ENCODE data around the gene XRCC4. TPM values are rescaled to one million over a fixed set of nuclear protein-coding genes. Genes with fewer than 3 reads are reported as not detected.

The XRCC4 gene
- total RNA-seq, 1 experiment from 2014 or later: 24.6 TPM

DNA sequence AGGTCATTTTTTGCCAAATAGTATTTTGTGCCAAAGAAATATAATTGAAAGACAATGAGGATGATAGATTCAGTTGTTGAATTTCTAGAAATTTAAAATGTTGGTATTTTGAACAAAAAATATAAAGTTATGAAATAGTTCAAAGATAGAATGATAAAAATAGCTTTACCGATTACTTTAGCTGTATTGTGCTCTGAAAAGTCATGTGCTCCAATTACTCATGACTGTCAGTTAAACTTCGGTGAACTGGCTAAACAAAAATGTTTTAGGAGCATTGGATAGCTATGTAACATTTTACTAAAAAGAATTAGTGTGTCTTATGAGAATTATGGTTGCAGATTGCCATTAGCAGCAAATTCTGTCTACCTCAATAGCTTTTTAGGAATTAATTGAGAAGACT, 216.9 kb downstream of the XRCC4 start:
- no TSS peak for BruUV-seq (replicated peaks)
- TF ChIP-seq, protein P1, sequence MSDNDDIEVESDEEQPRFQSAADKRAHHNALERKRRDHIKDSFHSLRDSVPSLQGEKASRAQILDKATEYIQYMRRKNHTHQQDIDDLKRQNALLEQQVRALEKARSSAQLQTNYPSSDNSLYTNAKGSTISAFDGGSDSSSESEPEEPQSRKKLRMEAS (IDR thresholded peaks at IDR 0.05): no peak
- TF ChIP-seq YY1 (IDR thresholded peaks at IDR 0.05; ENCODE audit: extremely low read depth, insufficient replicate concordance, low read depth, low read length): no peak
- H4K20me1 ChIP-seq (ENCODE audit: insufficient read depth): no peaks in the 10 kb centered on the region
- no peaks in the 10 kb centered on the region for H3K9me2 ChIP-seq (ENCODE audit: insufficient read depth)
- ChIA-PET RAD21 (ENCODE audit: low non-redundant PET in 1 of 2, low total read pairs in 2 of 2, uncharacterized antibody in 2 of 2, unreplicated experiment in 2 of 2) (no interaction called here), POLR2A (no interaction called here), CTCF (no interaction called here)
- no peaks in the 10 kb centered on the region for H3K27me3 ChIP-seq (ENCODE audit: insufficient read depth, low read length)
- intact Hi-C loops (cut with micrococcal nuclease): no loop called here
- no peak overlapping the region for H3K9ac ChIP-seq (ENCODE audit: low read length)
- H3K36me3 ChIP-seq (ENCODE audit: control insufficient read depth in 1 of 2, insufficient read depth in 2 of 2, low read length in 2 of 2): no peaks in the 10 kb centered on the region
- H2AFZ ChIP-seq (ENCODE audit: low read depth, low read length, poor library complexity, severe bottlenecking): no peak overlapping the region
- no peaks in the 10 kb centered on the region for H3K79me2 ChIP-seq (ENCODE audit: insufficient read depth, low read length)
- H3K4me1 ChIP-seq (ENCODE audit: control insufficient read depth in 1 of 2, insufficient read depth in 2 of 2, low read length in 2 of 2): no peaks in the 10 kb centered on the region
- H3K4me2 ChIP-seq (ENCODE audit: low read length): no peak overlapping the region
- H3K9me3 ChIP-seq (ENCODE audit: control insufficient read depth in 1 of 2, insufficient read depth in 1 of 2, low read depth in 1 of 2, low read length in 2 of 2): no peaks in the 10 kb centered on the region
- H3K4me3 ChIP-seq (replicated peaks in 1 of 2; ENCODE audit: low read depth in 1 of 2, low read length in 2 of 2): no peak overlapping the region
- ATAC-seq: no peak
- no peak for DNase-seq (ENCODE audit: low read depth, low spot score)
- H3K27ac ChIP-seq (ENCODE audit: low read depth, low read length): no peak overlapping the region

DNA sequence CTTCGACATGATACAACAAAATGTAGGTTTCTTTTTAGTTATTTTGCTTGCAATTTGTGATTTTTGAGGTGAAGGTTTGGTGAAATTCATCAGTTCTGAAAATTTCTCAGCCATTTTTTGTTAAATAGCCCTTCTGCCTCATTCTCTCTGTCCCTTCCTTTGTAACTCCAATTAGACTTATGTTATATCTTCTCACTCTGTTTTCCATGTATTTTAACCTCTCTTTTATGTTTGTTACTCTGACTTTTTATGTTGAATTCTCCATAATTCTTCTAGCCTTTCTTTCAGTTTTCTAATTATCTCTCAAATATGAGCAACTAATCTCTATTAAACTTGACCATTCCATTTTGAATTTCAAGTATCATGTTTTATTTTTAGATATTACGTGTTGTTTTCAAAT, 222.0 kb downstream of the XRCC4 start:
- no peaks in the 10 kb centered on the region for H3K27me3 ChIP-seq (ENCODE audit: insufficient read depth, low read length)
- H2AFZ ChIP-seq (ENCODE audit: low read depth, low read length, poor library complexity, severe bottlenecking): no peak overlapping the region
- BruUV-seq (replicated peaks): no TSS peak
- H3K4me1 ChIP-seq (ENCODE audit: control insufficient read depth in 1 of 2, insufficient read depth in 2 of 2, low read length in 2 of 2): no peaks in the 10 kb centered on the region
- no peak for DNase-seq (ENCODE audit: low read depth, low spot score)
- no peaks in the 10 kb centered on the region for H3K36me3 ChIP-seq (ENCODE audit: control insufficient read depth in 1 of 2, insufficient read depth in 2 of 2, low read length in 2 of 2)
- no peak overlapping the region for H3K4me3 ChIP-seq (replicated peaks in 1 of 2; ENCODE audit: low read depth in 1 of 2, low read length in 2 of 2)
- intact Hi-C loops (cut with micrococcal nuclease): no loop called here
- ChIA-PET POLR2A (no interaction called here), CTCF (no interaction called here), RAD21 (ENCODE audit: low non-redundant PET in 1 of 2, low total read pairs in 2 of 2, uncharacterized antibody in 2 of 2, unreplicated experiment in 2 of 2) (no interaction called here)
- H3K79me2 ChIP-seq (ENCODE audit: insufficient read depth, low read length): no peaks in the 10 kb centered on the region
- no peak overlapping the region for H3K4me2 ChIP-seq (ENCODE audit: low read length)
- H3K9me3 ChIP-seq (ENCODE audit: control insufficient read depth in 1 of 2, insufficient read depth in 1 of 2, low read depth in 1 of 2, low read length in 2 of 2): peaks cover 0 to 3% of the 10 kb centered on the region in 2 experiments; a peak in 1 of 4 replicates
- ATAC-seq: no peak
- no peak overlapping the region for H3K9ac ChIP-seq (ENCODE audit: low read length)
- H3K27ac ChIP-seq (ENCODE audit: low read depth, low read length): no peak overlapping the region
- H3K9me2 ChIP-seq (ENCODE audit: insufficient read depth): no peaks in the 10 kb centered on the region
- no peak for TF ChIP-seq SP1 (IDR thresholded peaks at IDR 0.05; ENCODE audit: low read depth)
- no peak for TF ChIP-seq EZH2 (IDR thresholded peaks at IDR 0.05)
- no peak for TF ChIP-seq CBX3 (IDR thresholded peaks at IDR 0.05; ENCODE audit: low read depth)
- TF ChIP-seq EZH2phosphoT487 (IDR thresholded peaks at IDR 0.05; ENCODE audit: borderline replicate concordance): no peak
- TF ChIP-seq, protein P1 (IDR thresholded peaks at IDR 0.05): no peak
- TF ChIP-seq RAD21 (IDR thresholded peaks at IDR 0.05; ENCODE audit: low read depth): no peak
- no peak for TF ChIP-seq SRF (IDR thresholded peaks at IDR 0.05; ENCODE audit: low read depth)
- no peak for TF ChIP-seq FOSL1 (IDR thresholded peaks at IDR 0.05; ENCODE audit: low read depth)
- no peak for TF ChIP-seq POLR2A (IDR thresholded peaks at IDR 0.05; ENCODE audit: borderline replicate concordance, extremely low read depth, insufficient read depth, insufficient read length)
- TF ChIP-seq ATF3 (IDR thresholded peaks at IDR 0.05): no peak
- no peak for TF ChIP-seq POLR2AphosphoS5 (IDR thresholded peaks at IDR 0.05; ENCODE audit: low read depth, low read length)
- TF ChIP-seq, protein P2, sequence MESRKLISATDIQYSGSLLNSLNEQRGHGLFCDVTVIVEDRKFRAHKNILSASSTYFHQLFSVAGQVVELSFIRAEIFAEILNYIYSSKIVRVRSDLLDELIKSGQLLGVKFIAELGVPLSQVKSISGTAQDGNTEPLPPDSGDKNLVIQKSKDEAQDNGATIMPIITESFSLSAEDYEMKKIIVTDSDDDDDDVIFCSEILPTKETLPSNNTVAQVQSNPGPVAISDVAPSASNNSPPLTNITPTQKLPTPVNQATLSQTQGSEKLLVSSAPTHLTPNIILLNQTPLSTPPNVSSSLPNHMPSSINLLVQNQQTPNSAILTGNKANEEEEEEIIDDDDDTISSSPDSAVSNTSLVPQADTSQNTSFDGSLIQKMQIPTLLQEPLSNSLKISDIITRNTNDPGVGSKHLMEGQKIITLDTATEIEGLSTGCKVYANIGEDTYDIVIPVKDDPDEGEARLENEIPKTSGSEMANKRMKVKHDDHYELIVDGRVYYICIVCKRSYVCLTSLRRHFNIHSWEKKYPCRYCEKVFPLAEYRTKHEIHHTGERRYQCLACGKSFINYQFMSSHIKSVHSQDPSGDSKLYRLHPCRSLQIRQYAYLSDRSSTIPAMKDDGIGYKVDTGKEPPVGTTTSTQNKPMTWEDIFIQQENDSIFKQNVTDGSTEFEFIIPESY (IDR thresholded peaks at IDR 0.05; ENCODE audit: extremely low read depth, insufficient replicate concordance, low read length): no peak
- TF ChIP-seq, protein P3, sequence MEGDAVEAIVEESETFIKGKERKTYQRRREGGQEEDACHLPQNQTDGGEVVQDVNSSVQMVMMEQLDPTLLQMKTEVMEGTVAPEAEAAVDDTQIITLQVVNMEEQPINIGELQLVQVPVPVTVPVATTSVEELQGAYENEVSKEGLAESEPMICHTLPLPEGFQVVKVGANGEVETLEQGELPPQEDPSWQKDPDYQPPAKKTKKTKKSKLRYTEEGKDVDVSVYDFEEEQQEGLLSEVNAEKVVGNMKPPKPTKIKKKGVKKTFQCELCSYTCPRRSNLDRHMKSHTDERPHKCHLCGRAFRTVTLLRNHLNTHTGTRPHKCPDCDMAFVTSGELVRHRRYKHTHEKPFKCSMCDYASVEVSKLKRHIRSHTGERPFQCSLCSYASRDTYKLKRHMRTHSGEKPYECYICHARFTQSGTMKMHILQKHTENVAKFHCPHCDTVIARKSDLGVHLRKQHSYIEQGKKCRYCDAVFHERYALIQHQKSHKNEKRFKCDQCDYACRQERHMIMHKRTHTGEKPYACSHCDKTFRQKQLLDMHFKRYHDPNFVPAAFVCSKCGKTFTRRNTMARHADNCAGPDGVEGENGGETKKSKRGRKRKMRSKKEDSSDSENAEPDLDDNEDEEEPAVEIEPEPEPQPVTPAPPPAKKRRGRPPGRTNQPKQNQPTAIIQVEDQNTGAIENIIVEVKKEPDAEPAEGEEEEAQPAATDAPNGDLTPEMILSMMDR (IDR thresholded peaks at IDR 0.05 in 2 of 3, conservative IDR thresholded peaks at IDR 0.05 in 1 of 3; ENCODE audit: borderline replicate concordance in 1 of 3, insufficient read depth in 1 of 3, low read depth in 2 of 3, low read length in 2 of 3): no peak
- no peak for TF ChIP-seq JUND (IDR thresholded peaks at IDR 0.05)
- H4K20me1 ChIP-seq (ENCODE audit: insufficient read depth): no peaks in the 10 kb centered on the region
